NCI-H526 treated with DMSO at 0.1 percent for 48 hours (cell line): ENCODE results near the gene TEKT5.
"Not testable (repeated sequence)": the region's sequence is repeated elsewhere in the genome, so short reads cannot be mapped to it uniquely, and the experiment has no call there.

ENCODE experiments used
- DNase-seq: peaks from one replicate; lab custom pipeline; 2025; lab: John Stamatoyannopoulos, UW

The TEKT5 gene

GRCh38 chr16:10658943-10659342 is 35.8 kb downstream of the TEKT5 start:
- no peak for DNase-seq

GRCh38 chr16:10657925-10658324 is 36.8 kb downstream of the TEKT5 start:
- DNase-seq = no peak

GRCh38 chr16:10656618-10657017 is 38.1 kb downstream of the TEKT5 start:
- no peak for DNase-seq

DNA sequence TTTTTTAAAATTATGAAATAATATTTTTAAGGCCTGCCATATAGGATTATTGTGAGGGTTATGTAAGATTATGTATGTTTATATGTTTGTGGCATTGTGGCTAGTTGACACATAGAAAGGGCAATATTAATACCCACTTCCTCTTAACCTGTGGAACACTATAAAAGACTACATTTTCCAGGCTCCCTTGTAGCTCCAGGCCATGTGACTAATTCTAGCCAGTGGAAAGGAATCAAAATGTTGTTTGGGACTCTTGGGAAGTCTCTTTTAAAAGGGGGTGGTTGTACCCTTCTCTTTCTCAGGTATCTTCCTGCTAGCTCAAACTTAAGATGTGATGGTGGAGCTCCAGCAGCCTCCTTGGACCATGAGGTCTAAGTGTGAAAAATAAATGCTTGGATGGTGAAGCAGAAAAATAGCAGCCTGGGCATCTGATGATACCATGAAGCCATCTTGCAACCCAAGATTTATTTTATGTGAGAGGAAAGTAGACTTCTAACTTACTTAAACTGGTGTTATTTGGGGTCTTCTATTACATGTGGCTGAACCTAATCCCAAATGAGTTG is 39.2 kb downstream of the TEKT5 start:
- DNase-seq = no peak

DNA sequence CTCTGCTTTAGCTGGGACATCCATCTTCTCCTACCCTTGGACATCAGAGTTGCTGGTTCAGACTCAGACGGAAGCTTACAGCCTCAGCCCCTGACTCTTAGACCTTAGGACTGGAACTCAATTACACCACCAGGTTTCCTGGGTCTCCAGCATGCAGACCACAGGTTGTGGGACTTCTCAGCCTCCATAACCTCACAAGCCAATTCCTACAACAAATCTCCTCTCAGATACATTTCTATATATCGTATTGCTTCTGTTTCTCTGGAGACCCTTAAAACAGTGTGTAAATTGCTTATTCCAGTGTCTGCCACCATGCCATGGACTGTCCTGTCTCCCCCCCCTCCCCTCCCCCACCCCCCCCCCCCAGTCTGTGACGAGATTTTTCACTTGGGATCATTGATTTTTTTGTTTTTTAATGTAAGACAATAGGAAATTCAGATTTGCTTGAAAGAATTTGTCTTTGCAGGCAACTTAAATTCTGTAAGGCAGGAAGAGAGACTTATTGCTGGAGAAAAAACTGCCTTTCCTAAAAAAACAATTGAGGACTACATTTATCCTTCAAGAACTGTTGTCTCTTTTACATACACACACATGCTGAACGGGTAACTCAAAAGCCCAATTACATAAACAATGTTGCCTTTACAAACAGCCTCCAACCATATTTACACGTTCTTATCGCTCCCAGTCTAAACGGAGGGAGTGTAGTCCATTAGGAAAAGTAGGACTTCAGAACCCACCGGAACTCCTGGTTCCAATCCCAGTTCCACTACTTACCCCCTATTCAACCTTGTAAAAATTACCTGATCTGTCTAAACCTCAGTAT is 39.9 kb downstream of the TEKT5 start:
- no peak for DNase-seq

DNA sequence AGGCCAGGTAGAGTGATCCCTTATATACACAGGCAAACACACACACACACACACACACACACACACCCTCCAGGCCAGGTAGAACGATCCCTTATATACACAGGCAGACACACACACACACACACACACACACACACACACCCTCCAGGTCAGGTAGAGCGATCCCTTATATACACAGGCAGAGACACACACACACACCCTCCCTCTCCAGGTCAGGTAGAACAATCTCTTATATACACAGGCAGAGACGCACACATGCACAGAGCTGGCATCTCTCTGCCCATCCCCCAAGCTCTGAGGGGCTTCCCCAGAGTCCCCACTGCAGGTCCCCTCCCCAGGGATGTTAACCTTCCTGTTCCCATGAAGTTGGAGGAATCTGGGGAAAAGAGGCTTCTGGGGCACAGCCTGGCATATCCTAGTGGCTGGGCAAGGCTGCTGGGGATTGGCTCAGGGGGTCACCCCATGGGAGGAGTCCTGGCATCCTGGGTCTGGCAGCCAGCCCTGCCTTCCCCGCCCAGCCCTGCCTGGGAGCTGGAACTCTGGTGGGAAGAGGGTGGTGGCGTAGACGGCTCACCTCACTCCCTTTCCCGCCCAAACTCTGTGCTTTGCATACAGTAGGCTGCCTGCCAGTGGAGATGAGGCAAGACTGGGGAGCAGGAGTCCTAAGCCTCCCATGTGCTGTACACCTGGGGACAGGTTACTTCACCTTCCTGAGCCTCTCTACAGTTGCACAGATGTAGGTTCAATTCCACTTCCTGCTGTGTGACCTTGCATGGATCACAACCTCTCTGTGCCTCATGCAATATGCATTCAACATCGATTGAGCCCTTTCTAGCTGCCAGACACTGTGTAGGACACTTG is 41.8 kb downstream of the TEKT5 start:
- DNase-seq = peak; percentile 46

GRCh38 chr16:10649098-10649497 is 45.6 kb downstream of the TEKT5 start:
- not testable (repeated sequence) for DNase-seq

GRCh38 chr16:10647721-10648296 is 46.9 kb downstream of the TEKT5 start:
- no peak for DNase-seq

GRCh38 chr16:10647264-10647720 is 47.4 kb downstream of the TEKT5 start:
- DNase-seq = no peak

- DNase-seq = no peak
These were observed 48.0 kb downstream of the TEKT5 start for GRCh38 chr16:10646581-10647263.

GRCh38 chr16:10646228-10646580 is 48.5 kb downstream of the TEKT5 start:
- no peak for DNase-seq

DNA sequence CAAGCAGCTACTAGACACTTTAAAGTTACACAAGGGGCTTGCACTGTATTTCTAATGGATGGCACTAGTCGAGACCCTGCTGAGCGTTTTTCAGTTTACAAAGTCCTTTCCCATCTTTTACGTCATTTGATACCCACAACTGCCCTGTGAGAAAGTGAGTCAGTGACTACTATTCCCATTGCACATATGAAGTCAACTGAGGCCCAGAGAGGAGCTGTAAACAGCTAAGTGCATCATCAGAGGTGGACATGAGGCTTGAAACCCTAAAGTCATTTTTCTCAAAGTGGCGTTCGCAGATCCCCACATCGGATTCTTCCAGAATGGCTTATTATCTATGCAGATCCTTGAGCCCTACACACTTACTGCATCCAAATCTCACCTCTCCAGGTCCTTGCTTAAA is 50.6 kb downstream of the TEKT5 start:
- no peak for DNase-seq

- no peak for DNase-seq
These were observed 51.8 kb downstream of the TEKT5 start for GRCh38 chr16:10642964-10643363.

DNA sequence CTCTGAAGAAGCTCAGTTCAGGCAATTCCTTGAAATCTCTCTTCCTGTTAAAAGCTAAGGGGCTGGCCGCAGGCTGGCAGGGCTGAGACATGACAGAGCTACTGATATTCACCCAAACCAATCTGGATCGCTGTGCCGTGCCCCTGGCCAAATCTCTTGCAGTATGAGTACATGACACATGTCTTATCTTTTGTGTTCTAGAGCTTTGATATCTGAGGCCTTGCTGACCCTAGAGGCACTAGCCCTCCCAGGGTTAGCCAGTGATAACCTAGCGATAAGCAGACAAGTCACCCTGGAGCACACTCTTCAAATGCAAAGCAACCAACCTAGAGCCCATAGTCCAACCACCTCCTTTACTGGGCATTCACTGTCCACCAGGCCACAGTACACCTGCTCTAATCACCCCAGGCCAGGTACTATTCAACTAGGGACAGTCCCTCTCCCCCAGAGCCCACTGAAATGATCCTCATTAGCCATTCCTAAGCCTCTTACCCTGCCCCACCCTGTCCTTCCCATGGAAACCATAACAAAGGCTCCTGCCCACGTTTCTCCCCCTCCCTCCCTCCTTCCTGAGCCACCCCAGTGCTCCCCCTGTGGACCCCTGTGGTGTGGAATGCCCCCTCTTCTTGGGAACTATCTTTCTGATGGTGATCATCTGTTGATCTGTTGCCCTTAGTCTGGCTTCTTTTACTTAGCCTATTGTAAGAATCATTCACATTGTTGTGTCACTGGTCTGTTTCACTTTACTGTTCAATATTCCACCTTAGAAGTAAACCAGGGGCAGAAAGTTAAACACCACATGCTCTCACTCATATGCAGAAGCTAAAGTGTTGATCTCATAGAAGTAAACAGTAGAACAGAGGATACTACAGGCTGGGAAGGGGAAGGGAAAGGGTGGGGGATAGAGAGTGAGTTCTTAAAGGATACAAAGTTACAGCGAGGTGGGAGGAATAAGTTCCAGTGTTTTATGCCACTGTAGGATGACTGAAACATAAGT is 52.5 kb downstream of the TEKT5 start:
- DNase-seq = no peak

DNA sequence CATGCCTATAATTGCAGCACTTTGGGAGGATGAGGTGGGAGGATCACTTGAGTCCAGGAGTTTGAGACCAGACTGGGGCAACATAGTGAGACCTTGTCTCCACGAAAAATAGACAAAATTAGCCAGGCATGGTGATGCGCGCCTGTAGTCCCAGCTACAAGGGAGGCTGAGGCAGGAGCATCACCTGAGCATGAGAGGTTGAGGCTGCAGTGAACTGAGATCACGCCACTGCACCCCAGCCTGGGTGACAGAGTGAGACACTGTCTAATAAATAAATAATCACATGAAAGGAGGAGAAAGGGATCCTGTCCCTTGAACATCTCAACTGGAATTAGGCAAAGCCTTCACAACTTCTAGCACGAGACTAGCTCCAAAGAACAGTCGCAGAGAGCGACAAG is 53.2 kb downstream of the TEKT5 start:
- no peak for DNase-seq

GRCh38 chr16:10640934-10641333 is 53.8 kb downstream of the TEKT5 start:
- DNase-seq = no peak

DNA sequence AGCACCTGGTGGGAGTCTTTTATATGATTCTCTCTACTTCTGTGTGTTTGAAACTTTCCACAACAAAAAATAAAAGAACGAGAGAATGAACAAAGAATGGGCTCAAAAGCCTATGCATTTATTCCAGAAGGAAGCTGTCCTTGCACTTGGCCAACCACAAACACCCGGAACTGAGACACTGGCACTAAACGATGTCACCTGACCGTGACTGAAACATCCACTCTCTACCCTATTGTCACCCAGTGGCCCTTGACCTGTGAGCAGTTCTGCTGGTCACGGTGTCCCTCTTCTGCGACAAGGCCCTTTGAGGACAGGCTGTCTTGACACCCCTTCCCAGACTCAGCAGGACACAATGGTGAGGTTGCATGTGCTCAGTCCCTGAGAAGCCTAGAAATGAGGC is 56.6 kb downstream of the TEKT5 start:
- no peak for DNase-seq

DNA sequence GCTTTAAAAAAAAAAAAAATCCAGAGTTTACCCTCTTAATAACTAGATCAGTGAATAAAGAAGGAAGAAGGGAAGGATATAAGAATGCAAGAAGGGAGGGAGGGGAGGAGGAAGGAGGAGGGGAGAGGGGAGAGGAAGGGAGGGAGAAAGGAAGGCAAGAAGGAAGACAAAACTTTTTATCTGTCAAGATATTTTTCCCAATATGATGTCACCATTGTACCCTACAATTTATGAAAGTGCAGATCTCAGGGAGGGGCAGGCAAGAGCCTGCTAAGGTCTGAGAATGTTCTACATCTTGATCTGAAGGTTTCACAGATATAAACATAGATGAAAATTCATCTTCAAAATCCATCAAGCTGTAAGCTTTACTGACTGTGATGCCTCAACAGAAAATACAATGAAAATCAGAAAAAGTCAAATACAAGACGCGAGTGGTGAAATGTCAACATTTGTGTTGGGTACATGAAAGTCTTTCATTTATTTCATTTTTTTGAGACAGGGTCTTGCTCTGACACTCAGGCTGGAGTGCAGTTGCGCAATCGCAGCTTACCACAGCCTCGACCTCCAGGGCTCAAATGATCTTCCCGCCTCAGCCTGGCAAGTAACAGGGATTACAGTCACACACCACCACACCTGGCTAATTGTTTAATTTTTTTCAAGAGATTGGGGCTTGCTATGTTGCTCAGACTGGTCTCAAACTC is 57.2 kb downstream of the TEKT5 start:
- DNase-seq = no peak

DNA sequence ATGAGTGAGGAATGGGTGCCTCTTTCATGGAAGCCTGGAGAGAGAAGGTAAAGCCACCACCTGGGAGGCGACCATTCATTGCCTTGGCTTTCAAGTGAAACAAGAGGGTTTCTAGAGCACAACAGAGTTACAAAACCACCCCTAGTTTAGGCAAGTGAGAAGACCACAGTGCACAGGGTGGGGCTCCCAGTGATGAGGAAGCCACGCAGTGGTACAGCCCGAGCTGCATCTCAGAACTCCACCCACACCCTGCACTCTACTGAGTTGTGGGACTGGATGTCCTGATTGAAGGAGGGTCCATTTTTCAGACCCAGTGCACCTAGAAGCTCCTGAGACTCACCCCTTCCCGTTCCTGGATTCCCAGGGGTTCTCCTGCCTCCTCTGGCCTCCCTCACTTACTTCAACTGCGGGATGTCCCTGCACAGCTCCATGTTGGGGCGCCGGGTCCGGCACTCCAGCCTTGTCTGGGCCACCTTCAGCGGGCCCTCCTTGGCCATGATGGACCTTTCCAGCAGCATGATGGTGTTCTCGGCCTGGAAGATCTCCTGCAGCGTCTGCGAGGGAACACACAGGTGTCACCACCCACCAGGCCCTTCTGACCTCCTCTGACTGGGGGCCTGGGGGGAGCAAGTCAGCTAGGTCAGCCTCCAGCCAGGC is 59.2 kb downstream of the TEKT5 start:
- DNase-seq = no peak
